ENCODE measurements around the gene DEGS2.

DEGS2 gene

DNA sequence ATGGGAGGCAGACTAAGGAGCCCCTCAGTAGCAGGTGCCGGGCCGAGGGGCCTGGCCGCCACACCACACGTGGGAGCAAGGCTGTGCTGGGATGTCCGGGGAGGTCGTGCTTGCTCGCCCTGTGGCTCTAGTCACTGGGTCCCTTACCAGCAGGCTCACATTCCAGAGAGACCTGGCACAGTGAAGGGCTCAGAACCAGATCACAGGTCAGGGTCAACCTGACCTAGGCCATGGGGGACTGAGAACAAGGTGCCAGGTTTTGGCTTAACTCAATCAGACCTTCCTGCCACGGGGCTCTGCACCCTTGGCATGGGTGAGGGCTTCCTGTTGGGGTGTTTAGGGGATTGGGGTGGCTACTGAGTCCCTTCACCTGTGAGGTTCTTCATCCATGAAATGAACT lies 22.3 kb downstream of the DEGS2 start:
- no peak overlapping the region for H3K4me3 ChIP-seq (ENCODE audit: low read depth, low read length)
- no peak for DNase-seq (ENCODE audit: low read depth)
- TF ChIP-seq, protein P1, sequence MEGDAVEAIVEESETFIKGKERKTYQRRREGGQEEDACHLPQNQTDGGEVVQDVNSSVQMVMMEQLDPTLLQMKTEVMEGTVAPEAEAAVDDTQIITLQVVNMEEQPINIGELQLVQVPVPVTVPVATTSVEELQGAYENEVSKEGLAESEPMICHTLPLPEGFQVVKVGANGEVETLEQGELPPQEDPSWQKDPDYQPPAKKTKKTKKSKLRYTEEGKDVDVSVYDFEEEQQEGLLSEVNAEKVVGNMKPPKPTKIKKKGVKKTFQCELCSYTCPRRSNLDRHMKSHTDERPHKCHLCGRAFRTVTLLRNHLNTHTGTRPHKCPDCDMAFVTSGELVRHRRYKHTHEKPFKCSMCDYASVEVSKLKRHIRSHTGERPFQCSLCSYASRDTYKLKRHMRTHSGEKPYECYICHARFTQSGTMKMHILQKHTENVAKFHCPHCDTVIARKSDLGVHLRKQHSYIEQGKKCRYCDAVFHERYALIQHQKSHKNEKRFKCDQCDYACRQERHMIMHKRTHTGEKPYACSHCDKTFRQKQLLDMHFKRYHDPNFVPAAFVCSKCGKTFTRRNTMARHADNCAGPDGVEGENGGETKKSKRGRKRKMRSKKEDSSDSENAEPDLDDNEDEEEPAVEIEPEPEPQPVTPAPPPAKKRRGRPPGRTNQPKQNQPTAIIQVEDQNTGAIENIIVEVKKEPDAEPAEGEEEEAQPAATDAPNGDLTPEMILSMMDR (IDR thresholded peaks at IDR 0.05; ENCODE audit: insufficient read depth, low read depth, low read length, missing control alignments) = no peak

DNA sequence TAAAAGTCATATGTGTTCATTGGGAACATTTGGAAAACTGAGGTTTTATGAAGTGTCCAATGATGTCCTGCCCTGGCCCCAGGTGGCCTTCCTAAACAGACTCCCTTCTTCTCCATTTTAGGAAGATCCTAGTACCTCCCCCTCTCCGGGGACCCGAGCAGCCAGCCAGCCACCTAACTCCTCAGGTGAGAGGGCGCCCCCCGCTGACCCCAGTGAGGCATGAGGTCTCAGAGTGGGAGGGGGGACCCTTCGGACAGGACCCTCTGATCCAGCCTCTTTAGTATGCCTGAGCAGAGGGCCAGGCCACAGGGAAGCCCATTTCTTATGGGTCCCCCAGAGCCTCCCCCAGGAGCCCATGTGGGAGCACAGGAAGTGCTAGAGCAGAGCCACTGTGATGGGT lies 23.7 kb downstream of the DEGS2 start:
- no peak for DNase-seq (ENCODE audit: low read depth)
- H3K4me3 ChIP-seq (ENCODE audit: low read depth, low read length) = no peak overlapping the region
- TF ChIP-seq, protein P1 (IDR thresholded peaks at IDR 0.05; ENCODE audit: insufficient read depth, low read depth, low read length, missing control alignments) = no peak

DNA sequence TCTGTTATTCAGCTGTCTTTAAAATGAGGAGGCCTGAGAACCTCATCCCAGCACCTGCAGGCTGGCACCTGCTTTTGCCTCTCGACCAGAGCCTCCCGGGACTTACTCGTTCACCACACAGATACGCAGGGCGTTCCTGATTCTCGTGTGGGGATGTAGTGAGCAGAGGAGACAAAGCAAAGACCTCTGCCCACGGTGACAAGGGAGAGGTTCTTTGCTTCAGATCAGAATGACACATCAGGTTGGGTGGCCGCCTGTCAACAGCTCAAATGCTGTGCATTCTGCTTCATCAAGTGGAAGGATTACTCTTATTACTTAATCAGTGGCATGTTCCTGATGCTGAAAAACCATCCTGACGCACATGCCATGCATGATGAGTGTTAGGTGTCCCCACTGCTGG lies 24.4 kb downstream of the DEGS2 start:
- no peak overlapping the region for H3K4me3 ChIP-seq (ENCODE audit: low read depth, low read length)
- DNase-seq (ENCODE audit: low read depth) = no peak
- TF ChIP-seq, protein P1 (IDR thresholded peaks at IDR 0.05; ENCODE audit: insufficient read depth, low read depth, low read length, missing control alignments) = no peak

DNA sequence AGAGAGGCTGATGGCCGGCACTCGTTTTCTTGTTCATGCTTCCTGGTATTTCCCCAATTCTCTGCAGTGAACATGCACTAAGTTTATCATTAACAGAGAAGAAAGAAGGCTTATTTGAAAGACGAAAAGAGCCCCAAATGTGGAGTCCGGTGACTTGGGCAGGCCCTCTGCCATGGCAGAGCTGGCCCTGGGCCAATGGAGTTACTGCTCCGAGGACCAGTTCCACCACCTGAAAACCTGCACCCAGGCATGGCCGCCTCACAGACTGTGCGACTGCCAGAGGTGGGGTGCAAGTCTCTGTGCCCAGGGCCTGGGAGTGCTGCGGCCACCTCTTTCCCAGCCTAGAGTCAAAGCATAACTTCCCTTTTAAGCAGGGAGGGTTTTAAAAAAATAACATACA lies 24.9 kb downstream of the DEGS2 start:
- no peak overlapping the region for H3K4me3 ChIP-seq (ENCODE audit: low read depth, low read length)
- no peak for DNase-seq (ENCODE audit: low read depth)
- TF ChIP-seq, protein P1 (IDR thresholded peaks at IDR 0.05; ENCODE audit: insufficient read depth, low read depth, low read length, missing control alignments) = no peak

DNA sequence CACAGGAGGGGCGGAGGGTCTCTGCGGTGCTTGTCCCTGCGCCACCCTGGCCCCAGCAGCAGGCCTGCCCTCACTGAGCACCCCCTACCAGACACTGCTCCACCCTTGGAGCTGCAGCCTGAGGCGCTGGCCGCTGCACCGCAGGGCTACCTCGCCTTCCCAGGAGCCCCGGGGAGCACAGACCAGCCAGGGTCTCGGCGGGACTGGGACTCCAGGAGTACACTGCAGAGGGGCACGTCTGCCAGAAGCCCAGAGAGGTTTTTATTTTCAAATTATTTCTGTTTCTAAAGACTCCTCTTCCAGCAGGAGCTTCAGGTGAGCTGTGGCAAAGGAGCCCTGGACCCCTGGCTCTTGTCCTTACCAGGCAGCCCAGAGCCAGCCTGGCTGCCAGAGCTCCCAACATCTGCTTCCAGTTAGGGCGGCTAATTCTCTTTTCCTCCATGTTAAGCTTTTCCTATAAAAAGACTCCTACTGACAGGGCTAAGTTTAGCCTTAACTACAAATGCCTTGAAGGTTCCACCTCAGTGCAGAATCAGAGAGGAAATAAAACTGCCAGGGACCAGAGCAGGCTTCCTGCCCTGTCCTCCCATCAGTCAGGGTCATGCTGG lies 26.4 kb downstream of the DEGS2 start:
- TF ChIP-seq, protein P1 (IDR thresholded peaks at IDR 0.05; ENCODE audit: insufficient read depth, low read depth, low read length, missing control alignments) = no peak
- no peak overlapping the region for H3K4me3 ChIP-seq (ENCODE audit: low read depth, low read length)
- no peak for DNase-seq (ENCODE audit: low read depth)

DNA sequence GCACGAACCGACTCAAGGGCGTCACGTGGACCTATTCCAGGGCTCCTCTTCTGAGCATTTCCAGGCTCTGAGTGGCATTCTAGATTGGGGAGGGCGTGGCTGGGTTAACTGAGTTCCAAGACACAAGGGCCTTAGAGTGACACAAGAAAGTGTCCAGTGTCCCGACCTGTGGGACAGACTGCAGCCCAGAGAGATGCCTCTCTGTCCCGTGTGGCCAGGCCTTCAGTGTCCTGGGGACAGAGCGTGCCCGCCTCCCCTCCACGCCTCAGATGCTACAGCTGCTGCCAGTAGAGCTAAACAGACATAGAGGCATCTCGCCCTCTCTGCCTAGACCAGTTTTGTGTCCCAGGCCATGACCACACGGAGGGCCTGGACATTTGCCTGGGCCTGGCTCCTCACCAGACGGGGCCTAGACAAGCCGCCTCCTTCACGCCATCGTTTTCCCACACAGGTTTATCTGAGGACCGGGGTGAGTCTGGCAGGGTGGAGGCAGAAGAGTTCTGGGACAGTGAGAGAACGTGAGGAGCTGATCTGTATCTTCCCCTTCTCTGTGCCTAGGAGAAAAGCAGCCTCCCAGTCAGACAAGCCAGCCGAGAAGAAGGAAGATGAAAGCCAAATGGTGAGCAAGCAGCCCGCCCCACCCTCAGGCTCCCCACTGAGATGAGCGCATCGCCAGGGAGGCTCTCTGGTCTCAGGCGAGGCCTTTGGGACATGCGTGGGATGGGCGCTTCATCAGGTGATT lies 27.1 kb downstream of the DEGS2 start:
- DNase-seq (ENCODE audit: low read depth) = no peak
- TF ChIP-seq, protein P1 (IDR thresholded peaks at IDR 0.05; ENCODE audit: insufficient read depth, low read depth, low read length, missing control alignments) = no peak
- H3K4me3 ChIP-seq (ENCODE audit: low read depth, low read length) = no peak overlapping the region

All from GM12865 (cell line).